GM23248 (cell line): ENCODE measurements around the gene CXCL17. TPM values are rescaled to one million over a fixed set of nuclear protein-coding genes. Genes with fewer than 3 reads are reported as not detected.
"Not testable (repeated sequence)": the region's sequence is repeated elsewhere in the genome, so short reads cannot be mapped to it uniquely, and the experiment has no call there.

Source experiments
- DNase-seq: peaks from one replicate; pipeline ENCODE4 v3.0.0-alpha.2; 2015
- H2AFZ ChIP-seq: fragments of 200-600 bp; sonication (generic); 2 replicates; pipeline ENCODE4 v1.6.1; 2016; ENCODE audit warnings: antibody characterized with exemption
- H3F3A ChIP-seq: fragments of 200-600 bp; sonication (generic); 2 replicates; pipeline ENCODE4 v1.6.1; 2016; ENCODE audit warnings: mild to moderate bottlenecking, antibody characterized with exemption, mixed run types; ENCODE audit not compliant: insufficient read depth
- H3K27ac ChIP-seq: fragments of 200-600 bp; sonication (generic); 2 replicates; pipeline ENCODE4 v1.5.1; 2016; ENCODE audit warnings: mild to moderate bottlenecking
- H3K27me3 ChIP-seq: fragments of 200-600 bp; sonication (generic); replicated peaks from 2 replicates; pipeline ENCODE4 v1.6.1; 2016; ENCODE audit warnings: mild to moderate bottlenecking; ENCODE audit not compliant: insufficient read depth
- H3K36me3 ChIP-seq: fragments of 200-600 bp; sonication (generic); 2 replicates; pipeline ENCODE4 v1.6.1; 2016; ENCODE audit warnings: low read depth, mild to moderate bottlenecking
- H3K4me1 ChIP-seq: fragments of 200-600 bp; sonication (generic); 2 replicates; pipeline ENCODE4 v1.6.1; 2016; ENCODE audit warnings: mild to moderate bottlenecking; ENCODE audit not compliant: insufficient read depth
- H3K4me2 ChIP-seq: fragments of 200-600 bp; sonication (generic); one replicate; pipeline ENCODE4 v1.6.1; 2016; ENCODE audit warnings: mild to moderate bottlenecking; ENCODE audit not compliant: unreplicated experiment
- H3K4me3 ChIP-seq: fragments of 200-600 bp; sonication (generic); 2 replicates; pipeline ENCODE4 v1.5.1; 2016; ENCODE audit warnings: mild to moderate bottlenecking
- H3K79me2 ChIP-seq: fragments of 200-600 bp; sonication (generic); 2 replicates; pipeline ENCODE4 v1.6.1; 2016; ENCODE audit warnings: mild to moderate bottlenecking; ENCODE audit not compliant: insufficient read depth
- H3K9ac ChIP-seq: fragments of 200-600 bp; sonication (generic); 2 replicates; pipeline ENCODE4 v1.6.1; 2016; ENCODE audit warnings: mild to moderate bottlenecking
- H3K9me2 ChIP-seq: fragments of 200-600 bp; sonication (generic); 2 replicates; pipeline ENCODE4 v1.6.1; 2016; ENCODE audit warnings: mixed run types, mild to moderate bottlenecking, moderate library complexity; ENCODE audit not compliant: insufficient read depth
- H3K9me3 ChIP-seq: fragments of 200-600 bp; sonication (generic); one replicate; pipeline ENCODE4 v1.6.1; 2017; ENCODE audit warnings: low read depth
- H4K20me1 ChIP-seq: fragments of 200-600 bp; sonication (generic); 2 replicates; pipeline ENCODE4 v1.6.0; 2016; ENCODE audit not compliant: insufficient read depth
- EZH2 ChIP-seq: fragments of 200-600 bp; sonication (generic); IDR thresholded peaks from 2 replicates; pipeline ENCODE4 v1.6.1; 2018; ENCODE audit warnings: antibody characterized with exemption, mild to moderate bottlenecking; ENCODE audit not compliant: insufficient read depth, poor library complexity, severe bottlenecking
- EZH2phosphoT487 ChIP-seq: fragments of 200-600 bp; sonication (generic); IDR thresholded peaks from 2 replicates; pipeline ENCODE4 v1.6.1; 2018; ENCODE audit warnings: antibody characterized with exemption, moderate library complexity, mild to moderate bottlenecking, low read depth; ENCODE audit not compliant: insufficient read depth
- WGBS, 2 experiments: methylation state at CpG; one replicate each; pipeline ENCODE4 v1.1.6; 2015 to 2017; ENCODE audit warnings: low lambda C conversion rate in 2 of 2, low coverage in 1 of 2; ENCODE audit errors: missing lambda C conversion rate in 2 of 2; 5-methylcytosine and 5-hydroxymethylcytosine counted together
- in situ Hi-C: fragments of 300-500 bp; cut with MboI; formaldehyde crosslinking; loops from 2 replicates; pipeline ENCODE4 v1.15.0; 2020
- polyA plus RNA-seq: library from polyadenylated mRNA; unstranded; fragments of >200 nt; fragmentation: Nextera tagmentation; extraction: Ambion mirVana; gene quantifications from 2 replicates; pipeline ENCODE4 v1.2.1, GENCODE V29; 2016
- total RNA-seq: library from RNA; depleted of rRNA; stranded (reverse); fragments of >200 nt; shearing (Covaris generic); gene quantifications from 2 replicates; pipeline ENCODE4 v1.2.3, GENCODE V29; 2014

CXCL17 gene
- total and polyA plus RNA-seq, 2 experiments from 2014 or later: not detected

GRCh38 chr19:42466521-42467182, 23.9 kb upstream of the CXCL17 start:
- Histone ChIP-seq H3K9me3 (no peaks in the 10 kb centered on the region), H3K9me2 (no peaks in the 10 kb centered on the region), H3K4me3 (no peak overlapping the region), H3K27me3 (peaks cover 19% of the 10 kb centered on the region), H3F3A (peaks cover 17% of the 10 kb centered on the region), H3K4me1 (peaks cover 23% of the 10 kb centered on the region), H4K20me1 (no peaks in the 10 kb centered on the region), H3K79me2 (no peaks in the 10 kb centered on the region), H2AFZ (no peak overlapping the region), H3K36me3 (no peaks in the 10 kb centered on the region), H3K4me2 (no peak overlapping the region), H3K27ac (no peak overlapping the region), H3K9ac (no peak overlapping the region)
- 44% methylated on average over 5 of the region's 5 CpGs for WGBS, 2 experiments
- peak; percentile 8 for DNase-seq
- in situ Hi-C loops: no loop called here
- TF ChIP-seq EZH2: no peak
- TF ChIP-seq EZH2phosphoT487: no peak

DNA sequence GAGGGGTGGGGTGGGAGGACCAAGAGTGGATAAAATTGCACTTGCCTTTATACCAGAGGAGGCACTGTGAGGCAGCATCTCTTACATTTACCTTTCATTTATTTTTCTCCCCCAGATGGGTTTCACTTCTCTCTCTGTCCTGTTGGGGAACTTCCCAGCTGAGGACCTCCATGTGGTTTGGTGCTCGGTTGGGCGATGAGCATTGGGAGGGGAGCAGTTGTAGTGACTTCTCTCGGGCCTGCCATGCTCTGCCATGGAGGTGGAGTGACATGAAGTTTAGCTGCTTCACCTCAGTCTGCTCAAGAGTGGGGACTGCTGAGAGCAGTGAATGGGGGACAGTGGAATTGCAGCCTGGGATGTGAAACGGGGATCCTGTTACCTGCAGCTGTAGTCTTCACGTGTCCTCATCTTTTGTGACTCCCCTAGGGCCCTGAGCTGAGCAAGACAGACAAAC, 23.1 kb upstream of the CXCL17 start:
- WGBS, 2 experiments: 80 to 86% methylated on average over 5 of the region's 5 CpGs
- in situ Hi-C loops: no loop called here
- peaks cover 17% of the 10 kb centered on the region for H3F3A ChIP-seq
- H3K79me2 ChIP-seq: no peaks in the 10 kb centered on the region
- H3K9me3 ChIP-seq: no peaks in the 10 kb centered on the region
- no peak overlapping the region for H2AFZ ChIP-seq
- H3K36me3 ChIP-seq: no peaks in the 10 kb centered on the region
- TF ChIP-seq EZH2 (no peak), EZH2phosphoT487 (no peak)
- H3K27ac ChIP-seq: no peak overlapping the region
- H4K20me1 ChIP-seq: no peaks in the 10 kb centered on the region
- H3K4me1 ChIP-seq: peaks cover 23% of the 10 kb centered on the region
- no peak overlapping the region for H3K4me3 ChIP-seq
- DNase-seq: no peak
- no peak overlapping the region for H3K4me2 ChIP-seq
- H3K27me3 ChIP-seq: peaks cover 11% of the 10 kb centered on the region; the same call in 1 of the 2 replicates
- no peaks in the 10 kb centered on the region for H3K9me2 ChIP-seq
- no peak overlapping the region for H3K9ac ChIP-seq

DNA sequence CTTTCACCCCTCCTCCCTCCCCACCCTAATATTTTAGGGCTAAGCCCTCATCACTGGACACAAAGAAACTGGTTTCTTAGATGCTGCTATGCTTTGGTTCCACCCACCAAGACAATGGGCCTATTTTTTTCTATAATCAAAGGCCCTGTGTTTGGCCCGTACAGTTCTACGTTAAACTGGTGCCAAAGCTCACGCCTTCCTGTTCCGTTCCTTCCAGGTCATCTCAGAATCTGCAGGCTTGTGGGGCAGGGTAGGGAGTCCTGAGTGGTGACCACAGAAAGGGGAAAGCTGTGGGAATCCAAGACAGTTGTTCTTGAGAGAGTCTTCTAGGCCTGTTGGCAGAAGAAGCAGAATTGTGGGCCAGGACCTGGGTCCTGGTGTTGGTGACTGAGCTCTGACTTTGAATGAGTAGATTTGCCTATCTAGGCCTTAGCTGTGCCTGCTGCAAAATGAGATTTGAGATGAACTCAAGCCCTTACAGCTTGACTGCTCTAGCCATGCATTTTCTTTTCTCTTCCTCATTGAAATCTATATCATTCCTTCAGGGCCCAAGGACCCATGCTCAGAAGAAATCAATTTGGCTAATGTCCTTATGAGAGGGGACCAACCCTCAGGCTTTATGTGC, 19.1 kb upstream of the CXCL17 start:
- H3K4me1 ChIP-seq: peaks cover 7% of the 10 kb centered on the region
- no peak for DNase-seq
- H3K79me2 ChIP-seq: no peaks in the 10 kb centered on the region
- H3K4me3 ChIP-seq: no peak overlapping the region
- no peak overlapping the region for H3K27ac ChIP-seq
- no peak overlapping the region for H2AFZ ChIP-seq
- in situ Hi-C loops: no loop called here
- 0 out of 2 replicates have a peak, but pooled peaks cover 6% of the 10 kb centered on the region for H3K27me3 ChIP-seq
- no peak overlapping the region for H3K9ac ChIP-seq
- H3F3A ChIP-seq: peaks cover 5% of the 10 kb centered on the region
- H3K4me2 ChIP-seq: no peak overlapping the region
- no peaks in the 10 kb centered on the region for H3K9me2 ChIP-seq
- no peak for TF ChIP-seq EZH2
- TF ChIP-seq EZH2phosphoT487: no peak
- 84 to 86% methylated on average over 4 of the region's 4 CpGs for WGBS, 2 experiments
- H3K36me3 ChIP-seq: no peaks in the 10 kb centered on the region
- H3K9me3 ChIP-seq: no peaks in the 10 kb centered on the region
- no peaks in the 10 kb centered on the region for H4K20me1 ChIP-seq

- H3K79me2 ChIP-seq, H3F3A ChIP-seq, DNase-seq, H3K27ac ChIP-seq, H4K20me1 ChIP-seq, H3K27me3 ChIP-seq, H3K9me2 ChIP-seq, in situ Hi-C loops, H3K4me1 ChIP-seq, H2AFZ ChIP-seq, H3K4me3 ChIP-seq, H3K36me3 ChIP-seq, H3K4me2 ChIP-seq, H3K9me3 ChIP-seq, H3K9ac ChIP-seq: not testable (repeated sequence)
- 82 to 83% methylated on average over 8 of the region's 8 CpGs for WGBS, 2 experiments
Measured at GRCh38 chr19:42461231-42461630, 18.5 kb upstream of the CXCL17 start.
